ENCODE data around the gene NEDD4L.

NEDD4L gene

DNA sequence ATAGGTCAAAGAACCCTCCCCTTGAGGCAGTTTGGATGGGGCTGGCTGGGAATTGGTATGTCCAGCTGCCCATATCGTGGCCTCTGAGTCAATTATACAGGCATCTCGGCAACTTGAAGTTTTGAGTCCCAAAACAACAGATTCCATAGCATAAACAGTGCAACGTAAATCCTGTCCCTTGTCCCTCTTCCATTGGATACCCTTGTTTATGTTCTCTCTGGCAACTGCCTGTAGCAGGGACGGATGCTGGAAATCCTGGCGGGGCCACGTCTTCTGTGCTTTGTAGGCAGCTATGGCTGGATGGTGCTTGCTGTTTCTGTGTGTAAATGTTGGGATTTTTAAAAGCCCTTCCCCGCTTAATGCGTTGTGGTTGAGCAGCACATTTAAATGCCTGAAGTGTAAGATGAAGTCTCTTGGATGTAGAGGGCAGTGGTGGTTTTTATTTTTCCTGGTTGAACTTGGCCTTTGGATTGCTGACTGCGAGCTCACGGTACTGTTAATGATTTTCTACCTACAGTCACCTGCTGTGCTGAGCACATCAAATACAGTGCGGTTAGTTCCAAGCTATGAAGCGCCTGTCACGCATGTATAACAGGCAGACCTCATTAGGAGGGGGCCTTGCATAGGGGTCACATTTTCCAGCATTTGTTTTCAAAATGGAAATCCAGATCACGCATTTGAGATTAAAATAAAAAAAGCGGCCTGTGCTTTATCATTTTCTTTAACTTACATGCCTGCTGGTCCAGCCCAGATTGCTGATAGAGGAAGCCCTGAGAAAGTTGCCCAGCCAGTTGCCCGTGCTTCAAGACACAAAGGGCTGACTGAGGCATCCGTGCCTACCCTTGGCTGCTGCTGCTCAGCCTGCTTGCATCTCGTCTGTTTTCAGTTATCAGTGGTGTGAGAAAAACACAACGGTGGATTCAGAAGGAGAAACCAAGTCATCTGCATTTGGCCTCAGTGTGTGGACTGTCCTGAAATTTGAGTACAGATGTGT, 84.7 kb downstream of the NEDD4L start:
- Histone ChIP-seq H3K27ac (ENCODE audit: extremely low read depth, low read depth, low read length) (no peak overlapping the region), H3K9me3 (ENCODE audit: control insufficient read depth, insufficient read depth, low read depth, low read length) (no peaks in the 10 kb centered on the region), H3K4me1 (ENCODE audit: control insufficient read depth, insufficient read depth, low read length) (no peaks in the 10 kb centered on the region), H3K36me3 (ENCODE audit: control insufficient read depth in 2 of 2, insufficient read depth in 1 of 2, low read length in 2 of 2) (no peaks in the 10 kb centered on the region), H3K4me3 (ENCODE audit: low read depth, low read length) (no peak overlapping the region)
- ChIA-PET POLR2A (no interaction called here), CTCF (interaction anchor here (0.9 to 1.5 kb wide), 3 partner anchors 76 to 246 kb away, joined by 3 to 6 read pairs (median 3); partner anchors contain the start of gene NEDD4L)
- TF ChIP-seq, protein P1, sequence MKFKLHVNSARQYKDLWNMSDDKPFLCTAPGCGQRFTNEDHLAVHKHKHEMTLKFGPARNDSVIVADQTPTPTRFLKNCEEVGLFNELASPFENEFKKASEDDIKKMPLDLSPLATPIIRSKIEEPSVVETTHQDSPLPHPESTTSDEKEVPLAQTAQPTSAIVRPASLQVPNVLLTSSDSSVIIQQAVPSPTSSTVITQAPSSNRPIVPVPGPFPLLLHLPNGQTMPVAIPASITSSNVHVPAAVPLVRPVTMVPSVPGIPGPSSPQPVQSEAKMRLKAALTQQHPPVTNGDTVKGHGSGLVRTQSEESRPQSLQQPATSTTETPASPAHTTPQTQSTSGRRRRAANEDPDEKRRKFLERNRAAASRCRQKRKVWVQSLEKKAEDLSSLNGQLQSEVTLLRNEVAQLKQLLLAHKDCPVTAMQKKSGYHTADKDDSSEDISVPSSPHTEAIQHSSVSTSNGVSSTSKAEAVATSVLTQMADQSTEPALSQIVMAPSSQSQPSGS (tag by site-specific recombination; IDR thresholded peaks at IDR 0.05; ENCODE audit: low read depth): no peak
- TF ChIP-seq KLF1 (tag by site-specific recombination; IDR thresholded peaks at IDR 0.05) (no peak), EGR2 (tag by site-specific recombination; IDR thresholded peaks at IDR 0.05; ENCODE audit: low read depth) (no peak), ZNF175 (tag by site-specific recombination; IDR thresholded peaks at IDR 0.05) (no peak), ZNF366 (tag by site-specific recombination; conservative IDR thresholded peaks at IDR 0.05) (no peak)
- TF ChIP-seq, protein P2, sequence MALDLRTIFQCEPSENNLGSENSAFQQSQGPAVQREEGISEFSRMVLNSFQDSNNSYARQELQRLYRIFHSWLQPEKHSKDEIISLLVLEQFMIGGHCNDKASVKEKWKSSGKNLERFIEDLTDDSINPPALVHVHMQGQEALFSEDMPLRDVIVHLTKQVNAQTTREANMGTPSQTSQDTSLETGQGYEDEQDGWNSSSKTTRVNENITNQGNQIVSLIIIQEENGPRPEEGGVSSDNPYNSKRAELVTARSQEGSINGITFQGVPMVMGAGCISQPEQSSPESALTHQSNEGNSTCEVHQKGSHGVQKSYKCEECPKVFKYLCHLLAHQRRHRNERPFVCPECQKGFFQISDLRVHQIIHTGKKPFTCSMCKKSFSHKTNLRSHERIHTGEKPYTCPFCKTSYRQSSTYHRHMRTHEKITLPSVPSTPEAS (tag by site-specific recombination; IDR thresholded peaks at IDR 0.05): no peak
- TF ChIP-seq, protein P3, sequence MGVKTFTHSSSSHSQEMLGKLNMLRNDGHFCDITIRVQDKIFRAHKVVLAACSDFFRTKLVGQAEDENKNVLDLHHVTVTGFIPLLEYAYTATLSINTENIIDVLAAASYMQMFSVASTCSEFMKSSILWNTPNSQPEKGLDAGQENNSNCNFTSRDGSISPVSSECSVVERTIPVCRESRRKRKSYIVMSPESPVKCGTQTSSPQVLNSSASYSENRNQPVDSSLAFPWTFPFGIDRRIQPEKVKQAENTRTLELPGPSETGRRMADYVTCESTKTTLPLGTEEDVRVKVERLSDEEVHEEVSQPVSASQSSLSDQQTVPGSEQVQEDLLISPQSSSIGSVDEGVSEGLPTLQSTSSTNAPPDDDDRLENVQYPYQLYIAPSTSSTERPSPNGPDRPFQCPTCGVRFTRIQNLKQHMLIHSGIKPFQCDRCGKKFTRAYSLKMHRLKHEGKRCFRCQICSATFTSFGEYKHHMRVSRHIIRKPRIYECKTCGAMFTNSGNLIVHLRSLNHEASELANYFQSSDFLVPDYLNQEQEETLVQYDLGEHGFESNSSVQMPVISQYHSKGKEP (tag by site-specific recombination; IDR thresholded peaks at IDR 0.05): no peak
- TF ChIP-seq, protein P4, sequence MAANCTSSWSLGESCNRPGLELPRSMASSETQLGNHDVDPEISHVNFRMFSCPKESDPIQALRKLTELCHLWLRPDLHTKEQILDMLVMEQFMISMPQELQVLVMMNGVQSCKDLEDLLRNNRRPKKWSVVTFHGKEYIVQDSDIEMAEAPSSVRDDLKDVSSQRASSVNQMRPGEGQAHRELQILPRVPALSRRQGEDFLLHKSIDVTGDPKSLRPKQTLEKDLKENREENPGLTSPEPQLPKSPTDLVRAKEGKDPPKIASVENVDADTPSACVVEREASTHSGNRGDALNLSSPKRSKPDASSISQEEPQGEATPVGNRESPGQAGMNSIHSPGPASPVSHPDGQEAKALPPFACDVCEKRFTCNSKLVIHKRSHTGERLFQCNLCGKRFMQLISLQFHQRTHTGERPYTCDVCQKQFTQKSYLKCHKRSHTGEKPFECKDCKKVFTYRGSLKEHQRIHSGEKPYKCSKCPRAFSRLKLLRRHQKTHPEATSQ (tag by site-specific recombination; IDR thresholded peaks at IDR 0.05): no peak

DNA sequence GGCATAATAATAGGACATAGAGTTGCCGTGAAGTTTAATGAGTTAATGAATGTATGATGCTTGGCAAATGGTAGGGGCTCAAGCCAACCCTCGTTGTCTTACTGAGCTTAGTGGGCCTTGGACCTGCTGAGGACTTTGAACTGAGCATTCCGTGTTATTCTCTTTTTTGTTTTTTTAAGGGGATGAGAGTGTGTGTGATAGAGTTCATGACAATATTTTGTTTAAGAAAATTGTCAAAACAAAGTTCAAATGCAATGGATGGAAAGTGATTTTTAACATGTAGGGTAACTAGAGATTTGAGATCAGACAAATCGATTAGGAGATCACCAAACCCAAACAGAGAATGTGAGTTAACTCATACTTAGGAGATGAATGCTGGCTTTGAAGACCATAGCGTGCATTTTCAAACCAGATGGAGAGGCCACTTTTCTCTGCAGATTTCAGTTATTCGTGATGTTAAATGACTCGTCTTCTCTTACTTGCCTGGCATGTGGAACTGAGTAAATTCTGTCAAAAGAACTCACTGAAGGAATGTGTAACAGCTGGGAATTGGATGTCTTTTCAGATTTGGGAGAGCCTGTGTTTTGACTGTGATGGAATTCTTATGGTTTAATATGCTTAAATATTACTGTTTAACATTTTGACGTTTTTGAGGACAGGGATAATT, 88.7 kb downstream of the NEDD4L start:
- Histone ChIP-seq H3K4me3 (ENCODE audit: low read depth, low read length) (no peak overlapping the region), H3K27ac (ENCODE audit: extremely low read depth, low read depth, low read length) (no peak overlapping the region), H3K9me3 (ENCODE audit: control insufficient read depth, insufficient read depth, low read depth, low read length) (no peaks in the 10 kb centered on the region), H3K4me1 (ENCODE audit: control insufficient read depth, insufficient read depth, low read length) (peaks cover 11% of the 10 kb centered on the region), H3K36me3 (ENCODE audit: control insufficient read depth in 2 of 2, insufficient read depth in 1 of 2, low read length in 2 of 2) (no peaks in the 10 kb centered on the region)
- ChIA-PET POLR2A (no interaction called here), CTCF (interaction anchor here (0.6 to 5.8 kb wide), 4 partner anchors 14 to 182 kb away, joined by 3 to 31 read pairs (median 17); partner anchors contain the start of gene NEDD4L)
- TF ChIP-seq BCL11B (tag by site-specific recombination; IDR thresholded peaks at IDR 0.05; ENCODE audit: low read depth): no peak
- no peak for TF ChIP-seq ZNF184 (tag by site-specific recombination; IDR thresholded peaks at IDR 0.05)
- no peak for TF ChIP-seq REPIN1 (tag by site-specific recombination; IDR thresholded peaks at IDR 0.05; ENCODE audit: low read depth)

DNA sequence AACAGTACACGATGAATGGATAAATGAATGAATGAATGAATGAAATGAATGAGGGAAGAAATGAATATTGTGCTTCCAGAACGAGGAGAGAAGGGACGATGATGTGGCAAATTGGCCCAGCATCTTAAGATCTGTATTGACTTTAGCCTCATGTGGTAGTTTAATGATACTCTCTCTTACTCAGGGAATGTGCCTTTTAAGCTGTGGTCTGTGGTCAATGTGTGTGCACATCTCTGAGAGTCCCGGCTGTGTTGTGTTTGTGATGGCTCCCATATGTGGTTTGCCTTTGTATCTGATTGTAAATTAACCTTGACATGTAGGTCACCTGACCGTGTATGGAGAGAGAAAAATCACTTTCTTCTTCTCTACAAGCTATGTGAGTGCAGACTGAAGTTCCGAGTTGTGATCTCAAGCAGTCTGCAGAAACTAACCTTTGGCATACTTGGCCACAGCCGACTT, 91.2 kb downstream of the NEDD4L start:
- Histone ChIP-seq H3K4me3 (ENCODE audit: low read depth, low read length) (no peak overlapping the region), H3K36me3 (ENCODE audit: control insufficient read depth in 2 of 2, insufficient read depth in 1 of 2, low read length in 2 of 2) (no peaks in the 10 kb centered on the region)
- CTCF ChIA-PET: interaction anchor here (0.5 to 5.8 kb wide), 42 partner anchors 9 to 368 kb away, joined by 3 to 68 read pairs (median 4); partner anchors contain the start of gene NEDD4L
- TF ChIP-seq ZNF707 (tag by site-specific recombination; IDR thresholded peaks at IDR 0.05): no peak
- no peak for TF ChIP-seq ZNF391 (tag by site-specific recombination; IDR thresholded peaks at IDR 0.05; ENCODE audit: borderline replicate concordance, low read depth)
- TF ChIP-seq ZNF214 (tag by site-specific recombination; IDR thresholded peaks at IDR 0.05; ENCODE audit: borderline replicate concordance): no peak
- no peak for TF ChIP-seq ZNF324 (tag by site-specific recombination; IDR thresholded peaks at IDR 0.05)
- no peak for TF ChIP-seq ZFP41 (tag by site-specific recombination; IDR thresholded peaks at IDR 0.05; ENCODE audit: borderline replicate concordance)
- TF ChIP-seq HOXC10 (CRISPR knock-in tag; IDR thresholded peaks at IDR 0.05): no peak
- TF ChIP-seq, protein P5, sequence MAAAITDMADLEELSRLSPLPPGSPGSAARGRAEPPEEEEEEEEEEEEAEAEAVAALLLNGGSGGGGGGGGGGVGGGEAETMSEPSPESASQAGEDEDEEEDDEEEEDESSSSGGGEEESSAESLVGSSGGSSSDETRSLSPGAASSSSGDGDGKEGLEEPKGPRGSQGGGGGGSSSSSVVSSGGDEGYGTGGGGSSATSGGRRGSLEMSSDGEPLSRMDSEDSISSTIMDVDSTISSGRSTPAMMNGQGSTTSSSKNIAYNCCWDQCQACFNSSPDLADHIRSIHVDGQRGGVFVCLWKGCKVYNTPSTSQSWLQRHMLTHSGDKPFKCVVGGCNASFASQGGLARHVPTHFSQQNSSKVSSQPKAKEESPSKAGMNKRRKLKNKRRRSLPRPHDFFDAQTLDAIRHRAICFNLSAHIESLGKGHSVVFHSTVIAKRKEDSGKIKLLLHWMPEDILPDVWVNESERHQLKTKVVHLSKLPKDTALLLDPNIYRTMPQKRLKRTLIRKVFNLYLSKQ (tag by site-specific recombination; IDR thresholded peaks at IDR 0.05; ENCODE audit: borderline replicate concordance): no peak
- TF ChIP-seq ZNF623 (tag by site-specific recombination; IDR thresholded peaks at IDR 0.05): no peak
- no peak for TF ChIP-seq ZFP37 (tag by site-specific recombination; IDR thresholded peaks at IDR 0.05)
- TF ChIP-seq ZNF202 (tag by site-specific recombination; IDR thresholded peaks at IDR 0.05; ENCODE audit: borderline replicate concordance): no peak

More for the DNA sequence above, 91.2 kb downstream of the NEDD4L start:
- POLR2A ChIA-PET: interaction anchor here (1.5 kb wide), 1 partner anchor 90 kb away, joined by 4 read pairs; no protein-coding TSS in a partner anchor
- Histone ChIP-seq H3K27ac (ENCODE audit: extremely low read depth, low read depth, low read length) (no peak overlapping the region; the same call in 1 of the 2 replicates), H3K9me3 (ENCODE audit: control insufficient read depth, insufficient read depth, low read depth, low read length) (no peaks in the 10 kb centered on the region), H3K4me1 (ENCODE audit: control insufficient read depth, insufficient read depth, low read length) (peaks cover 11% of the 10 kb centered on the region)
